SIG-M5 treated with dmso at 0.1 percent for 504 hours (cell line): ENCODE results near the gene ALG2.

ENCODE experiments used
- DNase-seq: peaks from one replicate; lab custom pipeline; 2025; ENCODE audit not compliant: unreplicated experiment; lab: John Stamatoyannopoulos, UW

The ALG2 gene

DNA sequence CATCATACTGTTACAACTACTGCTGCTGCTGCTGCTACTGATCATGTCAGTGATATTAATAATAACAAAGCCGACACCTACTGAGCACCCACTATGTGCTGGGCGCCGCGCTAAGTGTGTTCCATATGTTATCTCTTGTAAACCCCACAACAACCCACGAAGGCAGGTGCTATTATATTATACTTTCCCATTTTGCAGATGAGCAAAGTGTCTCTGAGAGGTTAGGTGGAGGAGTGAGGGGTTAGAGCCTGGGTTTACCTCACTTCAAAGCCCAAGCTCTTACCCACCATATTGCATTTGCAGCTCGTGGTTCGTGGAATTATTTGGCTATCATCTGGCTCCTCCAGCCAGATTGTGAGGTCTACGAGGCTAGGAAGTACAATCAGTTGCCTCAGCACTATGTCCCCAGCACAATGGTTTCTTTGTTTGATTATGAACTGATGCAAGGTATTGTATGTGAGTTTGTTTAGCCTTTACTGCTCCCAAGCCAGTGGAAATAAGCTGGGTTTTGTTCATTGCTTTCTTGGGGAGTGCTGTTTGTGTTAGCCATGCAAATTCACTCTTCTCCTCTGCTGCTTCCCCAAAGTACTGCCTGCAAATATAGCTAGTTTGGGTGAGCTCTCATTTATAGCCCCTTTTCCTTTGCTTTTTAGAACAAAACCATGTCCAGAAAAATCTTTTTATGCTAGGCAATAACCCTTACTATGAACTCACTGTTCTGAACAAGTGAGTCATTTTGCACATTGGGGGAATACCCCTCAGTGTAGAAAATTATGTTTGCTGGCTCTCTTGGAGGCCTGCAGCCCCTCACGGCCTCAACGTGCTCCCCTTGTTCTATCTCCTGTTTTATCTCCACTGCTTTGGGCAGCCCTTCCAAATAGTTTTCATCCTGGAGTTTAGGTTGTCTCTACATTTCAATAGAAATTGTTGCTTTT lies 47.9 kb downstream of the ALG2 start:
- no peak for DNase-seq

DNA sequence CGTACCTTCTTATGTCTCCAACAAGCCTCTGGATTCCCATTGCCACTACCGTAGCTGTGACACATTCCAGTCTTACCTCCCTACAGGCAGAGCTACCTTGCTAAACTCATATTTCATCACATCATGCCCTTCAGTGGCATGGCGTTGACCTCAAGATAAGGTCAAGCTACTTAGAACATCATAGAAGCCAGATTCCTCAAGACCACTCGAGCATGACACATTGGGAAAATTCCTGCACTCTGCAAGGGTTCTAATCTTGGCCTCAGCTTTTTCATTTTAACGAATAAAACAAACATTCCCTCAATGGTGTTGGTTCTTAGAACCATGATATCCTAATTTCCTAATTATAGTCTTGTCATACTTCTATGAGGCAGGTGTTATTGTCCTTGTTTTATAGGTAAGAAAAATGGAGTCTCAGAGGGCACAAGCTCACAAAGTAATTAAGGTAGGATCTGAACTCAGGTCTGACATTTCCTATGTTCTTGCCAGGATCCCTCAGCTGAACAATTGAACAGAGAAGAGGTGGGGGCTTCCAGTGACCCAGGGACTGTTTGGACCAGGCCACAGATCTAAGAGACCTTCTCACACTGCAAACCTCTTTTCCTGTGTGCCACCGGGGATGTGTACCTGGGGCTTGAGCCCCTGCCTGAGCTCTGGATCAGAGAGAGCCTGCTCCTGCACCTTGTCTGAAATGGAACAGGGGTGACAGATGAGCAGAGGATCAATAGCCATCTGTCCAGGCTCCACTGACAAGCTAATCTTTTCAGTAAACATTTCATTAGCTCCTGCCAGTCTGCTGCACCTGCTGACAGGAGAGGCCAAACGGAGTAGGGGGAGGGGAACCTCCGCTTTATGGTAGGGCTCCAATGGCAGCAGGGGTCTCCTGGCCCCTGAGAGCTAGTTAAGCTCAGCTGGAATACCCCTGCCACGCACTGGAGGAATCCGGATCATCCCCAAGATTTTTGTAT lies 49.3 kb downstream of the ALG2 start:
- DNase-seq = no peak

GRCh38 chr9:99171225-99172123 lies 50.3 kb downstream of the ALG2 start:
- DNase-seq = no peak

- DNase-seq = no peak
These were observed 51.6 kb downstream of the ALG2 start for GRCh38 chr9:99169982-99170761.

DNA sequence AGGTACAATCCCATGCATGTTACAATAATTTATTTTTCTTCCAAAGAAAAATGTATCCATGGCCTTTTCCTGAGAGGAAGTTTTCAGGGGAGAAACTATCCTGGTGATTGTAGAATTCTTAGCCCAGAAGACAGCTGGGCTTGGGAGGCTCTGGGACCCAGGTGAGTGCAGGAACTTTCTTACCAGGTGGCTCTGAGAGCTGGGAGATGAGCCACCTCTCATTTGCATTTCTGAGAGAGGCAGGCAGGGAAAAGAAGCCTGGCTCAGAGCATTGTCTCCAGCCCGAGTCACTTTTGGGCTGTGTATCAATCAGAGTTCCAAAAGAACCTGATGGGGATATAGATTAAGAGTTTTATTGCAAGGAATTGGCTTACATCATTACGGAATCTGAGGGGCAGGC lies 52.7 kb downstream of the ALG2 start:
- DNase-seq = no peak

DNA sequence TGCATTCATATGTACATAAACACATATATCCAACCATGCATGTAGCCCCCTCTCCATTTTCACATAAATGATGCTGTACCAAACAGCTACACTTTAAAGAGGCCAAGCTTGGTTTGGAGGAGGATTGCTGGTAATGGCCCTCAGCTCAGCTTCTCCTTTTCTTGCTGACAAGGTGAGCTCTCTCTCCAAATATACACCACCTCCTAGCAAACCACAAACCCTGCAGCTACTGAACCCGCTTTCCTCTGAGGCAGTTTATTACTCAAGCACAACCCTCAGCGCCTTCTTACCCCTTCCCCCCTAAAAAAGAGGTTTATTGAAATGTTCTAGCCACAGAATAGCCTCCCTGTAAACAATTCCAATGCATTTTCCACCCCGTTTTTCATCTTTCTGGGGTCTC lies 54.0 kb downstream of the ALG2 start:
- no peak for DNase-seq

- DNase-seq = no peak
These were observed 54.6 kb downstream of the ALG2 start for GRCh38 chr9:99167119-99167518.
